Keratinocyte (primary cell): ENCODE results near the gene KLHL1. TPM values are rescaled to one million over a fixed set of nuclear protein-coding genes. Genes with fewer than 3 reads are reported as not detected.

Experiments used
- DNase-seq: peaks from one replicate; pipeline ENCODE4 v3.0.0-alpha.2; 2011; ENCODE audit warnings: low read depth, missing footprints, low spot score
- FAIRE-seq: peaks from 2 replicates; lab custom pipeline; 2011; peaks lifted over from hg19 to GRCh38; lab: Jason Lieb, UNC
- H2AFZ ChIP-seq: 2 replicates; pipeline ENCODE4 v1.6.0; 2012; ENCODE audit warnings: low read length, control low read depth, inconsistent platforms; ENCODE audit not compliant: control insufficient read depth
- H3K27ac ChIP-seq: 2 replicates; pipeline ENCODE4 v1.5.1; 2011; ENCODE audit warnings: low read length; ENCODE audit not compliant: control insufficient read depth, insufficient read depth
- H3K27me3 ChIP-seq: 3 replicates; pipeline ENCODE4 v1.6.0; 2011; ENCODE audit warnings: low read length; ENCODE audit not compliant: control insufficient read depth, insufficient read depth; ENCODE audit errors: extremely low read depth
- H3K36me3 ChIP-seq, 2 experiments: 2 replicates in 1 of 2; 3 replicates in 1 of 2; pipeline ENCODE4 v1.5.1; 2011; ENCODE audit warnings: low read length in 2 of 2, mild to moderate bottlenecking in 1 of 2; ENCODE audit not compliant: control insufficient read depth in 2 of 2, insufficient read depth in 2 of 2; ENCODE audit errors: extremely low read depth in 1 of 2
- H3K4me1 ChIP-seq: 3 replicates; pipeline ENCODE4 v1.5.1; 2011; ENCODE audit warnings: low read length; ENCODE audit not compliant: control insufficient read depth, insufficient read depth; ENCODE audit errors: extremely low read depth
- H3K4me2 ChIP-seq: 3 replicates; pipeline ENCODE4 v1.6.0; 2011; ENCODE audit warnings: low read depth, low read length; ENCODE audit not compliant: control insufficient read depth, insufficient read depth; ENCODE audit errors: extremely low read depth
- H3K4me3 ChIP-seq, 3 experiments: fragments of 200-600 bp in 1 of 3; sonication (generic) in 1 of 3; 2 replicates in 2 of 3; 3 replicates in 1 of 3; pipeline ENCODE4 v1.5.1; 2011 to 2016; ENCODE audit warnings: low read length in 3 of 3, mild to moderate bottlenecking in 3 of 3, control low read depth in 2 of 3, inconsistent platforms in 1 of 3, low read depth in 1 of 3, mixed read lengths in 1 of 3, mixed run types in 1 of 3, moderate library complexity in 1 of 3; ENCODE audit not compliant: control insufficient read depth in 2 of 3, insufficient read depth in 2 of 3; ENCODE audit errors: extremely low read depth in 1 of 3
- H3K79me2 ChIP-seq: 2 replicates; pipeline ENCODE4 v1.6.0; 2012; ENCODE audit warnings: low read length; ENCODE audit not compliant: control insufficient read depth, insufficient read depth
- H3K9ac ChIP-seq: 3 replicates; pipeline ENCODE4 v1.6.0; 2011; ENCODE audit warnings: low read length; ENCODE audit not compliant: control insufficient read depth, insufficient read depth; ENCODE audit errors: extremely low read depth
- H3K9me1 ChIP-seq: 3 replicates; pipeline ENCODE4 v1.6.0; 2011; ENCODE audit warnings: low read length; ENCODE audit not compliant: control insufficient read depth, insufficient read depth; ENCODE audit errors: extremely low read depth
- H3K9me3 ChIP-seq: 2 replicates; pipeline ENCODE4 v1.5.1; 2012; ENCODE audit warnings: low read depth, low read length; ENCODE audit not compliant: control insufficient read depth
- H4K20me1 ChIP-seq: 3 replicates; pipeline ENCODE4 v1.6.0; 2011; ENCODE audit warnings: low read length; ENCODE audit not compliant: control insufficient read depth, insufficient read depth; ENCODE audit errors: extremely low read depth
- EZH2 ChIP-seq: IDR thresholded peaks from one replicate; pipeline ENCODE4 v1.6.1; 2012; ENCODE audit warnings: inconsistent platforms, mild to moderate bottlenecking, low read length, moderate library complexity
- dilution Hi-C: fragments of 300-500 bp; cut with MboI; formaldehyde crosslinking; loops from one replicate; pipeline ENCODE4 v1.7.0; 2020; ENCODE audit warnings: low sequenced_read_pairs; ENCODE audit not compliant: extremely low pct_ligation_motif_present
- polyA plus RNA-seq, 5 experiments: library from polyadenylated mRNA; depleted of rRNA in 3 of 5; stranded (reverse) in 3 of 5; stranded (forward) in 1 of 5; unstranded in 1 of 5; fragments of >200 nt; gene quantifications; 1 replicate in 1 of 5; 2 replicates in 3 of 5; 3 replicates in 1 of 5; pipeline versions ENCODE4 v1.2.1 to v1.2.3, GENCODE V29; 2011 to 2012; ENCODE audit warnings: missing spikeins in 2 of 5, low read depth in 1 of 5, low replicate concordance in 1 of 5
- TF ChIP-seq, protein P1 (sequence below), 3 experiments: IDR thresholded peaks in 1 of 3; conservative IDR thresholded peaks in 1 of 3; optimal IDR thresholded peaks in 1 of 3; 2 replicates in 2 of 3; 3 replicates in 1 of 3; pipeline versions ENCODE3 to v1.5.1; 2011; ENCODE audit warnings: low read length in 3 of 3, mild to moderate bottlenecking in 3 of 3, moderate library complexity in 2 of 3, control low read depth in 1 of 3, inconsistent platforms in 1 of 3; ENCODE audit not compliant: insufficient read depth in 2 of 3; ENCODE audit errors: extremely low read depth in 1 of 3

The KLHL1 gene
- polyA plus RNA-seq, 1 donor (not counting 4 experiments of a cell fraction or from before 2014, with no cell fraction given) = not detected

DNA sequence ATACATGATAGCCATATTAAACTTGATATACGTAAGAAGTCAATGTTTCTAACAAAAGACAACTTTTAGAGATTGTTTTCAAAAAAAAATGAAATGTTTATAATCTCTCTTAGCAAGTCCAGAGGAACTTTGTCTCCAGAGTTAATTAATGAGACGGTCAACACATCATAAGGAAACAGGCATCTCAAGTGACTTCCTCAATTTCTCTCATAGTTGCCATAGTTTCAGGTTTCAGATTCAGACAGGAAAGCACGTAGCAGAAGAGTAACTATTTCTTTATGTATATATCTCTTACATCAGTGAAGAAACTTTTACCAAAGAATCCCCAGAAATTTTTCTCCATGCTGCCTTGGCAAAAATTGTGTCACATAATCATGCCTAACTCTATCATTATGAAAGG lies 160.2 kb downstream of the KLHL1 start:
- no peak for DNase-seq
- Histone ChIP-seq H3K4me2 (no peak overlapping the region), H3K4me3 (no peak overlapping the region), H3K4me1 (no peaks in the 10 kb centered on the region), H3K36me3 (no peaks in the 10 kb centered on the region), H3K27ac (no peak overlapping the region), H3K79me2 (no peaks in the 10 kb centered on the region), H3K9me1 (no peaks in the 10 kb centered on the region), H2AFZ (no peak overlapping the region), H3K27me3 (no peaks in the 10 kb centered on the region), H4K20me1 (no peaks in the 10 kb centered on the region), H3K9ac (no peak overlapping the region), H3K9me3 (no peaks in the 10 kb centered on the region)
- TF ChIP-seq EZH2 = no peak
- TF ChIP-seq, protein P1, sequence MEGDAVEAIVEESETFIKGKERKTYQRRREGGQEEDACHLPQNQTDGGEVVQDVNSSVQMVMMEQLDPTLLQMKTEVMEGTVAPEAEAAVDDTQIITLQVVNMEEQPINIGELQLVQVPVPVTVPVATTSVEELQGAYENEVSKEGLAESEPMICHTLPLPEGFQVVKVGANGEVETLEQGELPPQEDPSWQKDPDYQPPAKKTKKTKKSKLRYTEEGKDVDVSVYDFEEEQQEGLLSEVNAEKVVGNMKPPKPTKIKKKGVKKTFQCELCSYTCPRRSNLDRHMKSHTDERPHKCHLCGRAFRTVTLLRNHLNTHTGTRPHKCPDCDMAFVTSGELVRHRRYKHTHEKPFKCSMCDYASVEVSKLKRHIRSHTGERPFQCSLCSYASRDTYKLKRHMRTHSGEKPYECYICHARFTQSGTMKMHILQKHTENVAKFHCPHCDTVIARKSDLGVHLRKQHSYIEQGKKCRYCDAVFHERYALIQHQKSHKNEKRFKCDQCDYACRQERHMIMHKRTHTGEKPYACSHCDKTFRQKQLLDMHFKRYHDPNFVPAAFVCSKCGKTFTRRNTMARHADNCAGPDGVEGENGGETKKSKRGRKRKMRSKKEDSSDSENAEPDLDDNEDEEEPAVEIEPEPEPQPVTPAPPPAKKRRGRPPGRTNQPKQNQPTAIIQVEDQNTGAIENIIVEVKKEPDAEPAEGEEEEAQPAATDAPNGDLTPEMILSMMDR (optimal IDR thresholded peaks at IDR 0.05 in 1 of 3, IDR thresholded peaks at IDR 0.05 in 1 of 3, conservative IDR thresholded peaks at IDR 0.05 in 1 of 3; ENCODE audit: extremely low read depth in 1 of 3, insufficient read depth in 2 of 3, low read length in 3 of 3) = no peak
- no peak for FAIRE-seq
- dilution Hi-C loops = no loop called here

DNA sequence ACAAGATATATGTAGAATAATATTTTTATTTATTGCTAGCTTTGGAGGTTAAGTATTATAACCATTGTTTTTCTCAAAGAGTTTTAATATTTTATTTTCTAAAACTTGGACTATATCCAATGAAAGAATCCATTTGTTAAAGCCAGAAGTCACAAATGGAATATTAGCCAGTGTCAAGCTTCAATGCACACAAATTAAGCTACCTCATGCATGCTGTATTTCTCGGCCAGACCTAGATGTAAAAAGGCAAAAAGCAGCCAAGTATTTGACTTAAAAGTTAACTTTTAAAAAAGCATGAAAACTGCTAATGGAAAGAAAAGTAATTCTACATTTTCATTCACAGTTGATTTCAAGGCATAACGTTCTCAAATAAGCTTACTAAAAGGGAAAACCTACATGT lies 160.7 kb downstream of the KLHL1 start:
- dilution Hi-C loops = no loop called here
- H3K9ac ChIP-seq = no peak overlapping the region
- H3K27ac ChIP-seq = no peak overlapping the region
- no peaks in the 10 kb centered on the region for H3K79me2 ChIP-seq
- no peak for FAIRE-seq
- H3K36me3 ChIP-seq = no peaks in the 10 kb centered on the region
- TF ChIP-seq, protein P1 (optimal IDR thresholded peaks at IDR 0.05 in 1 of 3, IDR thresholded peaks at IDR 0.05 in 1 of 3, conservative IDR thresholded peaks at IDR 0.05 in 1 of 3; ENCODE audit: extremely low read depth in 1 of 3, insufficient read depth in 2 of 3, low read length in 3 of 3) = no peak
- TF ChIP-seq EZH2 = no peak
- no peaks in the 10 kb centered on the region for H3K9me3 ChIP-seq
- no peak overlapping the region for H3K4me3 ChIP-seq
- no peak overlapping the region for H3K4me2 ChIP-seq
- H3K27me3 ChIP-seq = no peaks in the 10 kb centered on the region
- no peaks in the 10 kb centered on the region for H4K20me1 ChIP-seq
- DNase-seq = no peak
- H2AFZ ChIP-seq = no peak overlapping the region
- H3K9me1 ChIP-seq = no peaks in the 10 kb centered on the region
- no peaks in the 10 kb centered on the region for H3K4me1 ChIP-seq
